NCI-H1436 (cell line): ENCODE measurements around the gene TUBB1.
A peak's percentile ranks its signal among the peaks of the same experiment; 100 is the strongest.
"Not testable (repeated sequence)": the region's sequence is repeated elsewhere in the genome, so short reads cannot be mapped to it uniquely, and the experiment has no call there.

Source experiments
- DNase-seq: peaks from one replicate; lab custom pipeline; 2025; lab: John Stamatoyannopoulos, UW

Gene TUBB1

GRCh38 chr20:59019217-59019616 is at the start of gene TUBB1:
TSS of gene TUBB1 (plus strand) at chr20:59019429. CDS start at chr20:59019523, 94 bp downstream.
- no peak for DNase-seq

- DNase-seq, result no peak
These were observed 49.8 kb upstream of the TUBB1 start for GRCh38 chr20:58969439-58969838.

GRCh38 chr20:58970146-58970545 is 49.1 kb upstream of the TUBB1 start:
- DNase-seq, result no peak

GRCh38 chr20:58971429-58971828 is 47.8 kb upstream of the TUBB1 start:
- no peak for DNase-seq

GRCh38 chr20:58973179-58973578 is 46.0 kb upstream of the TUBB1 start:
- no peak for DNase-seq

- DNase-seq, result no peak
These were observed 45.4 kb upstream of the TUBB1 start for GRCh38 chr20:58973866-58974265.

GRCh38 chr20:58975353-58975752 is 43.9 kb upstream of the TUBB1 start:
- no peak for DNase-seq

GRCh38 chr20:58976061-58976730 is 43.0 kb upstream of the TUBB1 start:
- no peak for DNase-seq

- no peak for DNase-seq
These were observed 40.7 kb upstream of the TUBB1 start for GRCh38 chr20:58978351-58979190.

- peak; percentile 84 for DNase-seq
These were observed 38.3 kb upstream of the TUBB1 start, which contains the start of gene NELFCD for GRCh38 chr20:58980711-58981627. TSS of gene NELFCD (plus strand) at chr20:58981256. CDS start at chr20:58981310, 54 bp downstream.

GRCh38 chr20:58981628-58982364 is 37.4 kb upstream of the TUBB1 start:
- DNase-seq, result no peak

GRCh38 chr20:58982406-58983114 is 36.7 kb upstream of the TUBB1 start:
- DNase-seq, result no peak

GRCh38 chr20:58983115-58983468 is 36.1 kb upstream of the TUBB1 start:
- not testable (repeated sequence) for DNase-seq

- DNase-seq, result no peak
These were observed 34.5 kb upstream of the TUBB1 start for GRCh38 chr20:58984691-58985090.

- DNase-seq, result no peak
These were observed 33.6 kb upstream of the TUBB1 start for GRCh38 chr20:58985656-58986055.

- DNase-seq, result no peak
These were observed 32.8 kb upstream of the TUBB1 start for GRCh38 chr20:58986286-58986967.

- no peak for DNase-seq
These were observed 32.2 kb upstream of the TUBB1 start for GRCh38 chr20:58986968-58987517.

- DNase-seq, result no peak
These were observed 31.3 kb upstream of the TUBB1 start for GRCh38 chr20:58987790-58988564.

- DNase-seq, result no peak
These were observed 30.7 kb upstream of the TUBB1 start for GRCh38 chr20:58988565-58988882.
